Adrenal gland (tissue), 5 donors: Measurements from ENCODE around the gene AHNAK.

Experiments used
- POLR2A ChIP-seq, 2 donors: fragments of 450-650 bp; IDR thresholded peaks; one replicate each; pipeline ENCODE4 v1.6.1; 2017; ENCODE audit warnings: antibody characterized with exemption in 2 of 2, mild to moderate bottlenecking in 2 of 2, moderate library complexity in 1 of 2
- TF ChIP-seq, protein P1 (sequence below), 6 experiments: fragments of 450-650 bp in 4 of 6; fragments of 200-600 bp in 2 of 6; sonication (generic) in 1 of 6; IDR thresholded peaks; 1 replicate in 5 of 6; 2 replicates in 1 of 6; pipeline versions ENCODE4 v1.5.1 to v1.8.0; 2016 to 2021; ENCODE audit warnings: antibody characterized with exemption in 6 of 6, mild to moderate bottlenecking in 2 of 6, moderate library complexity in 1 of 6
- donor health status: DM: no; HTN: no; CAD: no.

DNA sequence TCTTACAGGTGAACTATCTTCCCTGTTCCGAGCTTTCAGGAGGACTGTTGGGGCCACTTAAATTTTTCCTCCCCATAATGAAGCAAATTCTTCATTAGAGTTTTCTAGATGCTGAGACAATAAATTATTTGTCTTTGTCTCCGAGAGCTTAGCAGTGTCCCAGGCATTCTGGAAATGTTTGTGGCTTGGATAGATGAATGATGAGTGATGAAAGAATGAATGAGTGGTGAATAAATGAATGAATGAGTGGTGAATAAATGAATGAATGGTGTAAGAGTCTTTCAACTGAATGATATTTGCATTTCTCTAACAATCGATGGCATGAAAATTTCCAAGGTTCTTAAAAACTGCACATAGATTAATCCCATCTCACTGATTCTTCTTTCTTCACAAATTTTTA lies 52.8 kb downstream of the AHNAK start:
- TF ChIP-seq, protein P1, sequence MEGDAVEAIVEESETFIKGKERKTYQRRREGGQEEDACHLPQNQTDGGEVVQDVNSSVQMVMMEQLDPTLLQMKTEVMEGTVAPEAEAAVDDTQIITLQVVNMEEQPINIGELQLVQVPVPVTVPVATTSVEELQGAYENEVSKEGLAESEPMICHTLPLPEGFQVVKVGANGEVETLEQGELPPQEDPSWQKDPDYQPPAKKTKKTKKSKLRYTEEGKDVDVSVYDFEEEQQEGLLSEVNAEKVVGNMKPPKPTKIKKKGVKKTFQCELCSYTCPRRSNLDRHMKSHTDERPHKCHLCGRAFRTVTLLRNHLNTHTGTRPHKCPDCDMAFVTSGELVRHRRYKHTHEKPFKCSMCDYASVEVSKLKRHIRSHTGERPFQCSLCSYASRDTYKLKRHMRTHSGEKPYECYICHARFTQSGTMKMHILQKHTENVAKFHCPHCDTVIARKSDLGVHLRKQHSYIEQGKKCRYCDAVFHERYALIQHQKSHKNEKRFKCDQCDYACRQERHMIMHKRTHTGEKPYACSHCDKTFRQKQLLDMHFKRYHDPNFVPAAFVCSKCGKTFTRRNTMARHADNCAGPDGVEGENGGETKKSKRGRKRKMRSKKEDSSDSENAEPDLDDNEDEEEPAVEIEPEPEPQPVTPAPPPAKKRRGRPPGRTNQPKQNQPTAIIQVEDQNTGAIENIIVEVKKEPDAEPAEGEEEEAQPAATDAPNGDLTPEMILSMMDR (IDR thresholded peaks at IDR 0.05): no peak
- no peak for TF ChIP-seq POLR2A (IDR thresholded peaks at IDR 0.05)
